Breast epithelium (tissue), 3 donors: ENCODE measurements around the gene CRYBG2.

Experiments
- CTCF ChIP-seq, 3 donors: fragments of 450-650 bp; IDR thresholded peaks; one replicate each; pipeline ENCODE4 v1.5.1; 2016 to 2017; ENCODE audit warnings: antibody characterized with exemption in 3 of 3, mild to moderate bottlenecking in 3 of 3, moderate library complexity in 3 of 3
- POLR2A ChIP-seq: fragments of 450-650 bp; IDR thresholded peaks from one replicate; pipeline ENCODE4 v1.6.1; 2016; ENCODE audit warnings: antibody characterized with exemption, mild to moderate bottlenecking, moderate library complexity

- TF ChIP-seq CTCF (IDR thresholded peaks at IDR 0.05), result no peak
- no peak for TF ChIP-seq POLR2A
These were observed 4.6 kb downstream of the CRYBG2 start for GRCh38 chr1:26349188-26349876.
